HL-60 (cell line): ENCODE data around the gene HK1.

Experiments
- POLR2AphosphoS5 ChIP-seq: IDR thresholded peaks from 2 replicates; pipeline ENCODE4 v1.6.1; 2012; ENCODE audit warnings: low read depth
- TF ChIP-seq, protein P1 (sequence below): IDR thresholded peaks from one replicate; pipeline ENCODE4 v1.5.1; 2011; ENCODE audit warnings: low read length, control low read depth, inconsistent platforms; ENCODE audit not compliant: insufficient read depth
- TF ChIP-seq, protein P2 (sequence below): IDR thresholded peaks from 2 replicates; pipeline ENCODE4 v1.6.1; 2012; ENCODE audit warnings: low read depth; ENCODE audit not compliant: insufficient replicate concordance

DNA sequence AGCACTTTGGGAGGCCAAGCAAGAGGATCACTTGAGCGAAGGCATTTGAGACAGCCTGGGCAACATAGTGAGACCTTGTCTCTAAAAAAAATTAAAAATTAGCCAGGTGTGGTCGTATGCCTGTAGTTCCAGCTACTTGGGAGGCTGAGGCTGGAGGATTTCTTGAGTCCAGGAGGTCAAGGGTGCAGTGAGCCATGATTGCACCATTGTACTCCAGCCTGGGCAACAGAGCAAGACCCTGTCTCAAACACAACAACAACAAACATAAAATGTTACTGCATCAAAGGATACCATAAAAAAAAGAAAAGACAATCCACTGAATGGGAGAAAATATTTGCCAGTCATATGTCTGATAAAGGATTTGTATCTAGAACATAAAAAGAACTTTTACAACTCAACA lies 77.9 kb downstream of the HK1 start:
- TF ChIP-seq, protein P1, sequence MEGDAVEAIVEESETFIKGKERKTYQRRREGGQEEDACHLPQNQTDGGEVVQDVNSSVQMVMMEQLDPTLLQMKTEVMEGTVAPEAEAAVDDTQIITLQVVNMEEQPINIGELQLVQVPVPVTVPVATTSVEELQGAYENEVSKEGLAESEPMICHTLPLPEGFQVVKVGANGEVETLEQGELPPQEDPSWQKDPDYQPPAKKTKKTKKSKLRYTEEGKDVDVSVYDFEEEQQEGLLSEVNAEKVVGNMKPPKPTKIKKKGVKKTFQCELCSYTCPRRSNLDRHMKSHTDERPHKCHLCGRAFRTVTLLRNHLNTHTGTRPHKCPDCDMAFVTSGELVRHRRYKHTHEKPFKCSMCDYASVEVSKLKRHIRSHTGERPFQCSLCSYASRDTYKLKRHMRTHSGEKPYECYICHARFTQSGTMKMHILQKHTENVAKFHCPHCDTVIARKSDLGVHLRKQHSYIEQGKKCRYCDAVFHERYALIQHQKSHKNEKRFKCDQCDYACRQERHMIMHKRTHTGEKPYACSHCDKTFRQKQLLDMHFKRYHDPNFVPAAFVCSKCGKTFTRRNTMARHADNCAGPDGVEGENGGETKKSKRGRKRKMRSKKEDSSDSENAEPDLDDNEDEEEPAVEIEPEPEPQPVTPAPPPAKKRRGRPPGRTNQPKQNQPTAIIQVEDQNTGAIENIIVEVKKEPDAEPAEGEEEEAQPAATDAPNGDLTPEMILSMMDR = no peak
- no peak for TF ChIP-seq POLR2AphosphoS5
- TF ChIP-seq, protein P2, sequence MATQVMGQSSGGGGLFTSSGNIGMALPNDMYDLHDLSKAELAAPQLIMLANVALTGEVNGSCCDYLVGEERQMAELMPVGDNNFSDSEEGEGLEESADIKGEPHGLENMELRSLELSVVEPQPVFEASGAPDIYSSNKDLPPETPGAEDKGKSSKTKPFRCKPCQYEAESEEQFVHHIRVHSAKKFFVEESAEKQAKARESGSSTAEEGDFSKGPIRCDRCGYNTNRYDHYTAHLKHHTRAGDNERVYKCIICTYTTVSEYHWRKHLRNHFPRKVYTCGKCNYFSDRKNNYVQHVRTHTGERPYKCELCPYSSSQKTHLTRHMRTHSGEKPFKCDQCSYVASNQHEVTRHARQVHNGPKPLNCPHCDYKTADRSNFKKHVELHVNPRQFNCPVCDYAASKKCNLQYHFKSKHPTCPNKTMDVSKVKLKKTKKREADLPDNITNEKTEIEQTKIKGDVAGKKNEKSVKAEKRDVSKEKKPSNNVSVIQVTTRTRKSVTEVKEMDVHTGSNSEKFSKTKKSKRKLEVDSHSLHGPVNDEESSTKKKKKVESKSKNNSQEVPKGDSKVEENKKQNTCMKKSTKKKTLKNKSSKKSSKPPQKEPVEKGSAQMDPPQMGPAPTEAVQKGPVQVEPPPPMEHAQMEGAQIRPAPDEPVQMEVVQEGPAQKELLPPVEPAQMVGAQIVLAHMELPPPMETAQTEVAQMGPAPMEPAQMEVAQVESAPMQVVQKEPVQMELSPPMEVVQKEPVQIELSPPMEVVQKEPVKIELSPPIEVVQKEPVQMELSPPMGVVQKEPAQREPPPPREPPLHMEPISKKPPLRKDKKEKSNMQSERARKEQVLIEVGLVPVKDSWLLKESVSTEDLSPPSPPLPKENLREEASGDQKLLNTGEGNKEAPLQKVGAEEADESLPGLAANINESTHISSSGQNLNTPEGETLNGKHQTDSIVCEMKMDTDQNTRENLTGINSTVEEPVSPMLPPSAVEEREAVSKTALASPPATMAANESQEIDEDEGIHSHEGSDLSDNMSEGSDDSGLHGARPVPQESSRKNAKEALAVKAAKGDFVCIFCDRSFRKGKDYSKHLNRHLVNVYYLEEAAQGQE = no peak
